Measurements from ENCODE around the gene CAMK2D.

CAMK2D gene

DNA sequence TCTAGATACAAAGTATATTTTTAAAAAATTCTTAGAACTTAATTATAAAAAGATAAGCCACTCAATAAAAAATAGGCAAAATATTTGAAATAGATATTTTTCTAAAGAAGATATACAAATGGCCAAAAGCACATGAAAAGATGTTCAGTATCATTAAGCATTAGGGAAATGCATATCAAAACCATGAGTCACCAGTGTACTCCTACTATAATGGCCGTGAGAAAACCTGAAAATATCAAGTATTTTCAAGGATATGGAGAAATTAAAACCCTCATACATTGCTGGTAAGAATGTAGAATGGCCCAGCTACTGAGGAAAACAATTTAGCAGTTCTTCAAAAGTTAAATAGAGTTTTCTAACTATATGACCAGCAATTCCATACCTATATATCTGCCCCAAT, 337.9 kb downstream of the CAMK2D start:
- Histone ChIP-seq H3K4me1 (ENCODE audit: control insufficient read depth in 5 of 5, insufficient read depth in 5 of 5, low read length in 5 of 5) (no peaks in the 10 kb centered on the region), H3K9me3 (ENCODE audit: control insufficient read depth in 5 of 5, low read length in 5 of 5) (peaks cover 0 to 5% (median 3%) of the 10 kb centered on the region in 5 donors), H3K4me3 (ENCODE audit: low read depth in 1 of 5, low read length in 5 of 5) (no peak overlapping the region), H3K27ac (ENCODE audit: low read depth, low read length) (no peak overlapping the region), H3K36me3 (ENCODE audit: control insufficient read depth in 5 of 5, insufficient read depth in 5 of 5, low read length in 5 of 5) (no peaks in the 10 kb centered on the region), H3K27me3 (ENCODE audit: control insufficient read depth in 5 of 5, insufficient read depth in 4 of 5, low read length in 5 of 5) (no peaks in the 10 kb centered on the region), H3K9ac (ENCODE audit: low read length in 5 of 5) (no peak overlapping the region)

DNA sequence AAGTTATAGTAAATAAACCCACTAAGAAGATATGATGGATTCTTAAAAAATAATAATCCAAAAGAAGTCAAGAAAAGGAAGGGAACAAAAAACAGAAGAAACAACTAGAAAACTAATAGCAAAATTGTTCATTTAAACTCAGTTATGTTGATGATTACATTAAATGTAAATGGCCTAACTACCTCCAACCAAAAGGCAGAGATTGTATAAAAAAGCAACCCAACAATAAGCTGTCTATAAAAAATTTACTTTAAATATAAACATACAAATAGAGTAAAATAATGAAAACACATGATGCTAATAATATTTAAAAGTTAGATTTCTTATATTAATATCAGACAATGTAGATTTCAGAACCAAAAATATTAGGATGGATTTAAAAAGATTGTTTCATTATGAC, 340.6 kb downstream of the CAMK2D start:
- H3K4me1 ChIP-seq (ENCODE audit: control insufficient read depth in 5 of 5, insufficient read depth in 5 of 5, low read length in 5 of 5), result no peaks in the 10 kb centered on the region
- no peak overlapping the region for H3K27ac ChIP-seq (ENCODE audit: low read depth, low read length)
- no peaks in the 10 kb centered on the region for H3K36me3 ChIP-seq (ENCODE audit: control insufficient read depth in 5 of 5, insufficient read depth in 5 of 5, low read length in 5 of 5)
- no peak overlapping the region for H3K4me3 ChIP-seq (ENCODE audit: low read depth in 1 of 5, low read length in 5 of 5)
- peaks cover 0 to 5% (median 3%) of the 10 kb centered on the region in 5 donors for H3K9me3 ChIP-seq (ENCODE audit: control insufficient read depth in 5 of 5, low read length in 5 of 5)
- H3K9ac ChIP-seq (ENCODE audit: low read length in 5 of 5), result no peak overlapping the region
- H3K27me3 ChIP-seq (ENCODE audit: control insufficient read depth in 5 of 5, insufficient read depth in 4 of 5, low read length in 5 of 5), result no peaks in the 10 kb centered on the region

GRCh38 chr4:113419631-113420030, 341.9 kb downstream of the CAMK2D start:
- peaks cover 0 to 5% (median 3%) of the 10 kb centered on the region in 5 donors for H3K9me3 ChIP-seq (ENCODE audit: control insufficient read depth in 5 of 5, low read length in 5 of 5)
- H3K27me3 ChIP-seq (ENCODE audit: control insufficient read depth in 5 of 5, insufficient read depth in 4 of 5, low read length in 5 of 5), result no peaks in the 10 kb centered on the region
- no peak overlapping the region for H3K4me3 ChIP-seq (ENCODE audit: low read depth in 1 of 5, low read length in 5 of 5)
- H3K9ac ChIP-seq (ENCODE audit: low read length in 5 of 5), result no peak overlapping the region
- no peak overlapping the region for H3K27ac ChIP-seq (ENCODE audit: low read depth, low read length)
- no peaks in the 10 kb centered on the region for H3K4me1 ChIP-seq (ENCODE audit: control insufficient read depth in 5 of 5, insufficient read depth in 5 of 5, low read length in 5 of 5)
- H3K36me3 ChIP-seq (ENCODE audit: control insufficient read depth in 5 of 5, insufficient read depth in 5 of 5, low read length in 5 of 5), result no peaks in the 10 kb centered on the region

DNA sequence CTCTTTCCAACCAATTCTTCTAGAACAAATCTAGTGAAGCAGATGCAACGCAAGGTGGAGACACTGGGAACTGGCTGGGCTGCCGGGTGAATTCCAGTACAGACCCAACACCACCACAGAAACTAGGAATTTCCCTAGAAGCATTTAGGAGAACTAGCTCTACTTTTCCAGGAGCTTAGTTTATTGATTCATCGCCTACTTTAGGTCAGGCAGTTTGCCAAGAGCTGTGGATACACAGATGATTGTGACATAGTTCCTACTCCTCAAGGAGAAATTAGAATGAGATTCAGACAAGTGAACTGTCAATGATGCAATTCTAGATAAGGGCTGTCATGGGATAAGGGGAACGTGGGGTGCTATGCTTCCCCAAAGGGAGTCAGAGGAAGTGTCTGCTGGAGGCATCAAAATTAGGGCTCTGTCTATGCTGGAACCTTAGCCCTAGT, 350.0 kb downstream of the CAMK2D start:
- no peaks in the 10 kb centered on the region for H3K9me3 ChIP-seq (ENCODE audit: control insufficient read depth in 5 of 5, low read length in 5 of 5)
- peaks cover 0 to 16% (median 12%) of the 10 kb centered on the region in 5 donors for H3K4me1 ChIP-seq (ENCODE audit: control insufficient read depth in 5 of 5, insufficient read depth in 5 of 5, low read length in 5 of 5)
- H3K27me3 ChIP-seq (ENCODE audit: control insufficient read depth in 5 of 5, insufficient read depth in 4 of 5, low read length in 5 of 5), result no peaks in the 10 kb centered on the region
- no peak overlapping the region for H3K4me3 ChIP-seq (ENCODE audit: low read depth in 1 of 5, low read length in 5 of 5)
- no peak overlapping the region for H3K27ac ChIP-seq (ENCODE audit: low read depth, low read length)
- no peak overlapping the region for H3K9ac ChIP-seq (ENCODE audit: low read length in 5 of 5)
- no peaks in the 10 kb centered on the region for H3K36me3 ChIP-seq (ENCODE audit: control insufficient read depth in 5 of 5, insufficient read depth in 5 of 5, low read length in 5 of 5)

DNA sequence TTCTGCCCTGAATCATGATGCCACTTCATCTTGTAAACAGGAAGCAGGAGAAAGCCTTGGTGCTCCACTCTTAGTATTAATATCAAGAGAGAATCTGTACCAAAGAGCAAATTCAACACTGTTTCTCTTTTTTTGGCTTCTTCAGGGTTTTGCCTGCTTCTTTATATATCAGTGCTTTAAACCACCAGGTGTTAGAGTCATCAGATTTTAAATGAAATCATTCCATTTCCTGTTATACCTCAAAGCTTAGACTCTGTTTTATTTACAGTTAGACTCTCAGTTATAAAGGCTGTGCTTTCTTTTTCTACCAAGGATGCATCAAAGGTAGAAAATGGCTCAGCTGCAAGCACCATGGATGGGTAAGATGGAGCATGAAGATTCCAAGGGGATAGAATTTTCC, 350.9 kb downstream of the CAMK2D start:
- no peaks in the 10 kb centered on the region for H3K36me3 ChIP-seq (ENCODE audit: control insufficient read depth in 5 of 5, insufficient read depth in 5 of 5, low read length in 5 of 5)
- H3K4me3 ChIP-seq (ENCODE audit: low read depth in 1 of 5, low read length in 5 of 5), result no peak overlapping the region
- no peaks in the 10 kb centered on the region for H3K27me3 ChIP-seq (ENCODE audit: control insufficient read depth in 5 of 5, insufficient read depth in 4 of 5, low read length in 5 of 5)
- H3K27ac ChIP-seq (ENCODE audit: low read depth, low read length), result peak overlapping the region; percentile 23
- H3K4me1 ChIP-seq (ENCODE audit: control insufficient read depth in 5 of 5, insufficient read depth in 5 of 5, low read length in 5 of 5), result peaks cover 0 to 16% (median 12%) of the 10 kb centered on the region in 5 donors
- no peaks in the 10 kb centered on the region for H3K9me3 ChIP-seq (ENCODE audit: control insufficient read depth in 5 of 5, low read length in 5 of 5)
- no peak overlapping the region for H3K9ac ChIP-seq (ENCODE audit: low read length in 5 of 5)

DNA sequence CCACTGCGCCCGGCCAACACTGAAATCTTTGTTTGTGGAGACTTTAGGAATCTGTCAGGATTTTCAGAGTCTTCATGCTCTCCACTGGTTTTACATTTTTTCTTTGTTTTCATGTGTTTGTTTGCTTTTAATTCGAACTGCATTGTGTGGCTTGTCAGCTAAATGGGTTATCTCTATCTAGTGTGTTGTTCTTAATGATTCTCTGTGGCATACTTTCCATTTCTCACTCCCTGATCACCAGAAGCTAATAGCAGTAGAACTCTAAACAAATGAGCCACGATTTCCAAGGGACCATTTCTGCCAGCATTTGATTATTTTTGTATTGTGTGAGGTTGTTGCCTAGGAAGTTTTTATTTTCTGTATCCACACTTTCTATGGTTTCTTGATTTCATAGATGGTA, 352.4 kb downstream of the CAMK2D start:
- Histone ChIP-seq H3K4me1 (ENCODE audit: control insufficient read depth in 5 of 5, insufficient read depth in 5 of 5, low read length in 5 of 5) (peaks cover 0 to 19% (median 12%) of the 10 kb centered on the region in 5 donors), H3K9me3 (ENCODE audit: control insufficient read depth in 5 of 5, low read length in 5 of 5) (no peaks in the 10 kb centered on the region), H3K36me3 (ENCODE audit: control insufficient read depth in 5 of 5, insufficient read depth in 5 of 5, low read length in 5 of 5) (no peaks in the 10 kb centered on the region), H3K27ac (ENCODE audit: low read depth, low read length) (no peak overlapping the region), H3K9ac (ENCODE audit: low read length in 5 of 5) (no peak overlapping the region), H3K4me3 (ENCODE audit: low read depth in 1 of 5, low read length in 5 of 5) (no peak overlapping the region), H3K27me3 (ENCODE audit: control insufficient read depth in 5 of 5, insufficient read depth in 4 of 5, low read length in 5 of 5) (no peaks in the 10 kb centered on the region)

GRCh38 chr4:113407409-113407808, 354.1 kb downstream of the CAMK2D start:
- no peak overlapping the region for H3K4me3 ChIP-seq (ENCODE audit: low read depth in 1 of 5, low read length in 5 of 5)
- no peaks in the 10 kb centered on the region for H3K9me3 ChIP-seq (ENCODE audit: control insufficient read depth in 5 of 5, low read length in 5 of 5)
- peaks cover 0 to 19% (median 12%) of the 10 kb centered on the region in 5 donors for H3K4me1 ChIP-seq (ENCODE audit: control insufficient read depth in 5 of 5, insufficient read depth in 5 of 5, low read length in 5 of 5)
- no peaks in the 10 kb centered on the region for H3K27me3 ChIP-seq (ENCODE audit: control insufficient read depth in 5 of 5, insufficient read depth in 4 of 5, low read length in 5 of 5)
- no peak overlapping the region for H3K9ac ChIP-seq (ENCODE audit: low read length in 5 of 5)
- no peak overlapping the region for H3K27ac ChIP-seq (ENCODE audit: low read depth, low read length)
- H3K36me3 ChIP-seq (ENCODE audit: control insufficient read depth in 5 of 5, insufficient read depth in 5 of 5, low read length in 5 of 5), result no peaks in the 10 kb centered on the region

GRCh38 chr4:113406723-113407016, 354.9 kb downstream of the CAMK2D start:
- Histone ChIP-seq H3K4me1 (ENCODE audit: control insufficient read depth in 5 of 5, insufficient read depth in 5 of 5, low read length in 5 of 5) (peaks cover 0 to 16% (median 7%) of the 10 kb centered on the region in 5 donors), H3K9ac (ENCODE audit: low read length in 5 of 5) (no peak overlapping the region), H3K4me3 (ENCODE audit: low read depth in 1 of 5, low read length in 5 of 5) (no peak overlapping the region), H3K27me3 (ENCODE audit: control insufficient read depth in 5 of 5, insufficient read depth in 4 of 5, low read length in 5 of 5) (no peaks in the 10 kb centered on the region), H3K9me3 (ENCODE audit: control insufficient read depth in 5 of 5, low read length in 5 of 5) (no peaks in the 10 kb centered on the region), H3K36me3 (ENCODE audit: control insufficient read depth in 5 of 5, insufficient read depth in 5 of 5, low read length in 5 of 5) (no peaks in the 10 kb centered on the region), H3K27ac (ENCODE audit: low read depth, low read length) (no peak overlapping the region)

- H3K4me1 ChIP-seq (ENCODE audit: control insufficient read depth in 5 of 5, insufficient read depth in 5 of 5, low read length in 5 of 5), result peaks cover 0 to 13% (median 1%) of the 10 kb centered on the region in 5 donors
- H3K9me3 ChIP-seq (ENCODE audit: control insufficient read depth in 5 of 5, low read length in 5 of 5), result no peaks in the 10 kb centered on the region
- H3K4me3 ChIP-seq (ENCODE audit: low read depth in 1 of 5, low read length in 5 of 5), result no peak overlapping the region
- no peaks in the 10 kb centered on the region for H3K27me3 ChIP-seq (ENCODE audit: control insufficient read depth in 5 of 5, insufficient read depth in 4 of 5, low read length in 5 of 5)
- no peak overlapping the region for H3K27ac ChIP-seq (ENCODE audit: low read depth, low read length)
- H3K9ac ChIP-seq (ENCODE audit: low read length in 5 of 5), result no peak overlapping the region
- H3K36me3 ChIP-seq (ENCODE audit: control insufficient read depth in 5 of 5, insufficient read depth in 5 of 5, low read length in 5 of 5), result no peaks in the 10 kb centered on the region
Observed at GRCh38 chr4:113405874-113406722, 355.4 kb downstream of the CAMK2D start.

DNA sequence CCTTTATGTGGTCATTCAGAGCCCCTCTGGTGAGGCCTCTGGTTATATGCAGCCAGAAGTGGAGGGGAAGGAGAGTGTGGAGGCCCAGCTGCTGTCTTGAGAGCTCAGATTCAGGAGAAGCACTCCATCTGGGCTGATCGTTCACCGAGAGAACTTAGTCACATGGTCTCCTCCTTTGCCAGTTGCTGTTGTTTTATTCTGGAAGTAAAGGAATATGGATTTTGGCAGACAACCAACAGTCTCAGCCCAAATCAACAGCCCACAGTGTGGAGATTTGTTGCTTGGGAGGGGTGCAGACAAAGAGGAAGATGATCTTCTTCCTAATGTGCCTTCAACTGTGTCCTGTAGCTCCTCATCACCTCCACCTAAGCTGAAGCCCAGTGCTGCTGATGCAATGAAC, 356.7 kb downstream of the CAMK2D start:
- no peaks in the 10 kb centered on the region for H3K27me3 ChIP-seq (ENCODE audit: control insufficient read depth in 5 of 5, insufficient read depth in 4 of 5, low read length in 5 of 5)
- H3K4me1 ChIP-seq (ENCODE audit: control insufficient read depth in 5 of 5, insufficient read depth in 5 of 5, low read length in 5 of 5), result peaks cover 0 to 3% (median 0%) of the 10 kb centered on the region in 5 donors
- H3K9me3 ChIP-seq (ENCODE audit: control insufficient read depth in 5 of 5, low read length in 5 of 5), result no peaks in the 10 kb centered on the region
- no peak overlapping the region for H3K27ac ChIP-seq (ENCODE audit: low read depth, low read length)
- no peaks in the 10 kb centered on the region for H3K36me3 ChIP-seq (ENCODE audit: control insufficient read depth in 5 of 5, insufficient read depth in 5 of 5, low read length in 5 of 5)
- no peak overlapping the region for H3K4me3 ChIP-seq (ENCODE audit: low read depth in 1 of 5, low read length in 5 of 5)
- H3K9ac ChIP-seq (ENCODE audit: low read length in 5 of 5), result no peak overlapping the region
